ENCODE results near the gene TTLL9.

The TTLL9 gene, protein sequence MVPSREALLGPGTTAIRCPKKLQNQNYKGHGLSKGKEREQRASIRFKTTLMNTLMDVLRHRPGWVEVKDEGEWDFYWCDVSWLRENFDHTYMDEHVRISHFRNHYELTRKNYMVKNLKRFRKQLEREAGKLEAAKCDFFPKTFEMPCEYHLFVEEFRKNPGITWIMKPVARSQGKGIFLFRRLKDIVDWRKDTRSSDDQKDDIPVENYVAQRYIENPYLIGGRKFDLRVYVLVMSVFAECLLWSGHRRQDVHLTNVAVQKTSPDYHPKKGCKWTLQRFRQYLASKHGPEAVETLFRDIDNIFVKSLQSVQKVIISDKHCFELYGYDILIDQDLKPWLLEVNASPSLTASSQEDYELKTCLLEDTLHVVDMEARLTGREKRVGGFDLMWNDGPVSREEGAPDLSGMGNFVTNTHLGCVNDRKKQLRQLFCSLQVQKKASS

DNA sequence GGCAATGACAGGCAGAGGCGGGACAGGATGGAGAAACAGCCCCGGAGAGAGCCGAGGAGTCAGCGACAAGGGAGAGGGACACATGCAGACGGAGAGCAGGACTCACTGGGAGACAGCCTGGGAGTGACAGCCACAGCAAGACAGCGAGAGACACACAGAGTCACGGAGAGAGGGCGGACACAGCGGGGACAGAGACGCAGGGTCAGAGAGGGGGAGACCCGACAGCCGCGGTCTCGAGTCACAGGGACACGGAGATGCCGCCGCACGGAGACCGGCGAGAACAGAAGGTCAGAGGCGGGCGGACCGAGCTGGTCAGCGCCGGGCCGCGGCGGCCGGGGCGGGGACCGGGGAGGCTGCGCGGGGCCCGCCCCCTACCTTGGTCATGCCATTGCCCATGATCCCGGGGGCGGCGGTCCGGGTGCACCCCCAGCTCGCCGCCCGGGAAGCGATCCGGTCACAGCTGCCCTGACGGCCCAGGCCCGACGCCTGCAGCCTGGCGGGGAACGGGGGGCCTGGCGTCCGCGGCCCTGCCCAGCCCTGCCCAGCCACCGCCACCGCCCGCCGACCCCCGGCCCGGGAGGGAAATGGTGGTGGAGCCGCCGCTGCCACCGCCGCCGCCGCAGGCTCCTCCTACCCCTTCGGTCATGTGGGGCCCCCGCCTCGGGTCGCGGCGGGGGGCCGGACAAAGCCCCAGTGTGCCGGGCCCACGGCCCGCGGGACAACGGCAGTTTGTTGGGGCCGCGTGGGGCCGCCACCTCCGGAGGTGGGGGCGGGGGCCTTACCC lies at the start of gene TTLL9, which contains the start of gene DUSP15:
Gene TTLL9 (plus strand): TSS at position 693 of the 784 bp plus-strand sequence. CDS start 493 bp downstream, outside the sequence.
Gene DUSP15 (minus strand): TSS at position 586 of the 784 bp plus-strand sequence. CDS start 190 bp downstream, at position 396.
- Histone ChIP-seq H3K9ac (no peak within 1 kb of the TSS), H3K27ac (no peak within 1 kb of the TSS), H3K79me2 (ENCODE audit: insufficient read depth, low read depth) (no peaks in the 10 kb centered on the region), H3K27me3 (ENCODE audit: insufficient read depth, low read depth) (peaks cover 62% of the 10 kb centered on the region), H3K4me1 (ENCODE audit: low read depth, poor library complexity, severe bottlenecking) (peaks cover 3% of the 10 kb centered on the region), H3K4me3 (IDR thresholded peaks at IDR 0.05; ENCODE audit: insufficient read depth, low read depth, low read length) (no peak within 1 kb of the TSS), H4K20me1 (ENCODE audit: insufficient read depth) (no peaks in the 10 kb centered on the region), H2AFZ (ENCODE audit: low read depth) (peak within 1 kb of the TSS; percentile 39; the same call in 1 of the 2 replicates), H3K4me2 (peak within 1 kb of the TSS; percentile 50; the same call in 1 of the 2 replicates), H3K36me3 (ENCODE audit: insufficient read depth) (no peaks in the 10 kb centered on the region)
- TF ChIP-seq, protein P1, sequence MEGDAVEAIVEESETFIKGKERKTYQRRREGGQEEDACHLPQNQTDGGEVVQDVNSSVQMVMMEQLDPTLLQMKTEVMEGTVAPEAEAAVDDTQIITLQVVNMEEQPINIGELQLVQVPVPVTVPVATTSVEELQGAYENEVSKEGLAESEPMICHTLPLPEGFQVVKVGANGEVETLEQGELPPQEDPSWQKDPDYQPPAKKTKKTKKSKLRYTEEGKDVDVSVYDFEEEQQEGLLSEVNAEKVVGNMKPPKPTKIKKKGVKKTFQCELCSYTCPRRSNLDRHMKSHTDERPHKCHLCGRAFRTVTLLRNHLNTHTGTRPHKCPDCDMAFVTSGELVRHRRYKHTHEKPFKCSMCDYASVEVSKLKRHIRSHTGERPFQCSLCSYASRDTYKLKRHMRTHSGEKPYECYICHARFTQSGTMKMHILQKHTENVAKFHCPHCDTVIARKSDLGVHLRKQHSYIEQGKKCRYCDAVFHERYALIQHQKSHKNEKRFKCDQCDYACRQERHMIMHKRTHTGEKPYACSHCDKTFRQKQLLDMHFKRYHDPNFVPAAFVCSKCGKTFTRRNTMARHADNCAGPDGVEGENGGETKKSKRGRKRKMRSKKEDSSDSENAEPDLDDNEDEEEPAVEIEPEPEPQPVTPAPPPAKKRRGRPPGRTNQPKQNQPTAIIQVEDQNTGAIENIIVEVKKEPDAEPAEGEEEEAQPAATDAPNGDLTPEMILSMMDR (conservative IDR thresholded peaks at IDR 0.05; ENCODE audit: low read depth, low read length): no peak

DNA sequence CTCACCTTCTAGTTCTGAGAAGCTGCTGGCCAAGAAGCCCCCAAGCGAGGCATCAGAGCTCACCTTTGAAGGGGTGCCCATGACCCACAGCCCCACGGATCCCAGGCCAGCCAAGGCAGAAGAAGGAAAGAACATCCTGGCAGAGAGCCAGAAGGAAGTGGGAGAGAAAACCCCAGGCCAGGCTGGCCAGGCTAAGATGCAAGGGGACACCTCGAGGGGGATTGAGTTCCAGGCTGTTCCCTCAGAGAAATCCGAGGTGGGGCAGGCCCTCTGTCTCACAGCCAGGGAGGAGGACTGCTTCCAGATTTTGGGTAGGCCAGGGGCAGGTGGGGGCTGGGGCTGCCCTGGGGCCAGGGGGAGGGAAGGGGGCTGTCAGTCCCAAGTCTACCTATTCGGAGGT lies 49.0 kb upstream of the TTLL9 start:
- peaks cover 20% of the 10 kb centered on the region for H3K4me1 ChIP-seq (ENCODE audit: low read depth, poor library complexity, severe bottlenecking)
- no peaks in the 10 kb centered on the region for H3K79me2 ChIP-seq (ENCODE audit: insufficient read depth, low read depth)
- H3K27ac ChIP-seq: no peak overlapping the region
- no peaks in the 10 kb centered on the region for H4K20me1 ChIP-seq (ENCODE audit: insufficient read depth)
- H3K4me3 ChIP-seq (IDR thresholded peaks at IDR 0.05; ENCODE audit: insufficient read depth, low read depth, low read length): no peak overlapping the region
- H3K36me3 ChIP-seq (ENCODE audit: insufficient read depth): no peaks in the 10 kb centered on the region
- no peak overlapping the region for H2AFZ ChIP-seq (ENCODE audit: low read depth)
- H3K27me3 ChIP-seq (ENCODE audit: insufficient read depth, low read depth): peaks cover 5% of the 10 kb centered on the region; the same call in 1 of the 2 replicates
- no peak overlapping the region for H3K9ac ChIP-seq
- TF ChIP-seq, protein P1 (conservative IDR thresholded peaks at IDR 0.05; ENCODE audit: low read depth, low read length): no peak
- H3K4me2 ChIP-seq: no peak overlapping the region

DNA sequence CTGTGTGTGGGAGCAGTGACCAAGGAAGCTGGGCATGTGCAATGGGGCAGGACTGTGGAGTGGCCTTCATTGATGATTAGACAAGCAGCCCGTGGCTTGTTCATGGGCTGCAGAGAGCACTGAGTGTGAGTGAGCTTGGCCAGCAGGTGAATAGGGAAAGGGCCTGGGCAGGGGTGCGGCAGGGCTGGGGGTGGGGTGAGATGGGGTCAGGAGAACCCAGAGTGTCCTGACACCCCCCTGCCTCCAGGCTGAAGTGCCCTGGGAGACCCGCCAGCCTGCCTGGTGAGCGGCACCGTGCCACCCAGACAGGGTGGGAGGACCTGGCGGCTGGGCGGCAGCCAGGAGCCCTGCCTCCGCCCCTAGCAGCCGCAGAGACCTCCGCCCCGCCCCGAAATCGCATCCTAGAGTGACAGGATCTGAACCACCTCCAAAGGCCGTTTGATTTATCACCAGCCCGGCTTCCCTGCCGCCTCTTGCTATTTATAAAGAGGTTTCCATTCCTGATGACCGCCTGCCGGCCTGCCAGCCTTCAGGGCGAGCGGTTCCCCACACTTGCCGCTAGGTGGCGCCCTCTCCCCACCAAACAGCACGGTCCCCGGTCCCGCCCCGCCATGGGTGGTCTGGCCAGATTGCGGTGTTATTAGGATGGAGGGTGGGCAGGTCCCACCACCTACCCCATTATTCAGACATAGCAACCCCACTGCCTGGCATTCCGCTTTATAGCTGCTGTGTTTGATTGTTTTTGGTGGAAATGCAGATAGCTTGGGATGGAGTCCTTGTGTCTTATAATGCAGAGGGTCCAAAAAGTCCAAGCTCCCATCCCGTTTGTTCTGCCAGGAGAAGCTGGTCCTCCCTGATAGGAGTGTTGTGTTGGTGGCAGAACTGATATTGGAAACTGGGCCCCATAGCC lies 47.8 kb upstream of the TTLL9 start:
- Histone ChIP-seq H3K4me2 (peak overlapping the region; percentile 56), H3K4me3 (IDR thresholded peaks at IDR 0.05; ENCODE audit: insufficient read depth, low read depth, low read length) (no peak overlapping the region), H2AFZ (ENCODE audit: low read depth) (peak overlapping the region; percentile 47)

More for the DNA sequence above, 47.8 kb upstream of the TTLL9 start:
- Histone ChIP-seq H3K36me3 (ENCODE audit: insufficient read depth) (no peaks in the 10 kb centered on the region), H3K9ac (no peak overlapping the region), H3K79me2 (ENCODE audit: insufficient read depth, low read depth) (no peaks in the 10 kb centered on the region), H3K4me1 (ENCODE audit: low read depth, poor library complexity, severe bottlenecking) (peaks cover 20% of the 10 kb centered on the region), H4K20me1 (ENCODE audit: insufficient read depth) (no peaks in the 10 kb centered on the region), H3K27ac (no peak overlapping the region), H3K27me3 (ENCODE audit: insufficient read depth, low read depth) (peaks cover 5% of the 10 kb centered on the region; the same call in 1 of the 2 replicates)
- TF ChIP-seq, protein P1 (conservative IDR thresholded peaks at IDR 0.05; ENCODE audit: low read depth, low read length): peak; percentile 100

Data from KMS-11 (cell line).